ENCODE data around the gene RIPK3. TPM values are rescaled to one million over a fixed set of nuclear protein-coding genes. Genes with fewer than 3 reads are reported as not detected.

Gene RIPK3
- total and polyA plus RNA-seq, 2 of the 8 experiments (the other 6 are each of a cell fraction or from before 2014, with no cell fraction given), result 0.24 to 0.39 TPM

DNA sequence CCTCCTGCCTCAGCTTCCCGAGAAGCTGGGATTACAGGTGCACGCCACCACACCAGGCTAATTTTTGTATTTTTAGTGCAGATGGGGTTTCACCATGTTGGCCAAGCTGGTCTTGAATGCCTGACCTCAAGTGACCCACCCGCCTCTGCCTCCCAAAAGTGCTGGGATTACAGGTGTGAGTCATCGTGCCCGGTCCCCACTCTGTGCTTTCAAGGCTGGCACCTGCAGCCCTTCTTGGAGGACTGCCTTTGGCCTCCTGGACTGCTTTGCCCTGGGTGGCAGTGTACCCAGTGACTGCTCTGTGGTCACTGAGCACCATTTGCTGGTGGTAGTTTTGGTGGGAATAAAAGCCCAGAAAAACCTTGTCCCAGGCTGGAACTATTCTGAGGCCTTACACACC is 52.8 kb downstream of the RIPK3 start (continued):
- TF ChIP-seq, protein P1, sequence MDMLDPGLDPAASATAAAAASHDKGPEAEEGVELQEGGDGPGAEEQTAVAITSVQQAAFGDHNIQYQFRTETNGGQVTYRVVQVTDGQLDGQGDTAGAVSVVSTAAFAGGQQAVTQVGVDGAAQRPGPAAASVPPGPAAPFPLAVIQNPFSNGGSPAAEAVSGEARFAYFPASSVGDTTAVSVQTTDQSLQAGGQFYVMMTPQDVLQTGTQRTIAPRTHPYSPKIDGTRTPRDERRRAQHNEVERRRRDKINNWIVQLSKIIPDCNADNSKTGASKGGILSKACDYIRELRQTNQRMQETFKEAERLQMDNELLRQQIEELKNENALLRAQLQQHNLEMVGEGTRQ (IDR thresholded peaks at IDR 0.05; ENCODE audit: low read length), result no peak
- TF ChIP-seq CEBPB (IDR thresholded peaks at IDR 0.05; ENCODE audit: low read depth, low read length) (no peak), POU5F1 (IDR thresholded peaks at IDR 0.05; ENCODE audit: low read depth, low read length) (no peak), FOSL1 (IDR thresholded peaks at IDR 0.05; ENCODE audit: insufficient read depth, low read depth, low read length) (no peak), RXRA (IDR thresholded peaks at IDR 0.05; ENCODE audit: insufficient read depth, low read depth, low read length) (no peak), EGR1 (IDR thresholded peaks at IDR 0.05; ENCODE audit: borderline replicate concordance, low read depth, low read length) (no peak), SIN3A (conservative IDR thresholded peaks at IDR 0.05 in 1 of 2, IDR thresholded peaks at IDR 0.05 in 1 of 2; ENCODE audit: low read depth in 1 of 2, low read length in 2 of 2) (no peak), SIRT6 (IDR thresholded peaks at IDR 0.05; ENCODE audit: low read length) (no peak), TBP (IDR thresholded peaks at IDR 0.05; ENCODE audit: low read depth, low read length) (no peak)
- TF ChIP-seq, protein P2, sequence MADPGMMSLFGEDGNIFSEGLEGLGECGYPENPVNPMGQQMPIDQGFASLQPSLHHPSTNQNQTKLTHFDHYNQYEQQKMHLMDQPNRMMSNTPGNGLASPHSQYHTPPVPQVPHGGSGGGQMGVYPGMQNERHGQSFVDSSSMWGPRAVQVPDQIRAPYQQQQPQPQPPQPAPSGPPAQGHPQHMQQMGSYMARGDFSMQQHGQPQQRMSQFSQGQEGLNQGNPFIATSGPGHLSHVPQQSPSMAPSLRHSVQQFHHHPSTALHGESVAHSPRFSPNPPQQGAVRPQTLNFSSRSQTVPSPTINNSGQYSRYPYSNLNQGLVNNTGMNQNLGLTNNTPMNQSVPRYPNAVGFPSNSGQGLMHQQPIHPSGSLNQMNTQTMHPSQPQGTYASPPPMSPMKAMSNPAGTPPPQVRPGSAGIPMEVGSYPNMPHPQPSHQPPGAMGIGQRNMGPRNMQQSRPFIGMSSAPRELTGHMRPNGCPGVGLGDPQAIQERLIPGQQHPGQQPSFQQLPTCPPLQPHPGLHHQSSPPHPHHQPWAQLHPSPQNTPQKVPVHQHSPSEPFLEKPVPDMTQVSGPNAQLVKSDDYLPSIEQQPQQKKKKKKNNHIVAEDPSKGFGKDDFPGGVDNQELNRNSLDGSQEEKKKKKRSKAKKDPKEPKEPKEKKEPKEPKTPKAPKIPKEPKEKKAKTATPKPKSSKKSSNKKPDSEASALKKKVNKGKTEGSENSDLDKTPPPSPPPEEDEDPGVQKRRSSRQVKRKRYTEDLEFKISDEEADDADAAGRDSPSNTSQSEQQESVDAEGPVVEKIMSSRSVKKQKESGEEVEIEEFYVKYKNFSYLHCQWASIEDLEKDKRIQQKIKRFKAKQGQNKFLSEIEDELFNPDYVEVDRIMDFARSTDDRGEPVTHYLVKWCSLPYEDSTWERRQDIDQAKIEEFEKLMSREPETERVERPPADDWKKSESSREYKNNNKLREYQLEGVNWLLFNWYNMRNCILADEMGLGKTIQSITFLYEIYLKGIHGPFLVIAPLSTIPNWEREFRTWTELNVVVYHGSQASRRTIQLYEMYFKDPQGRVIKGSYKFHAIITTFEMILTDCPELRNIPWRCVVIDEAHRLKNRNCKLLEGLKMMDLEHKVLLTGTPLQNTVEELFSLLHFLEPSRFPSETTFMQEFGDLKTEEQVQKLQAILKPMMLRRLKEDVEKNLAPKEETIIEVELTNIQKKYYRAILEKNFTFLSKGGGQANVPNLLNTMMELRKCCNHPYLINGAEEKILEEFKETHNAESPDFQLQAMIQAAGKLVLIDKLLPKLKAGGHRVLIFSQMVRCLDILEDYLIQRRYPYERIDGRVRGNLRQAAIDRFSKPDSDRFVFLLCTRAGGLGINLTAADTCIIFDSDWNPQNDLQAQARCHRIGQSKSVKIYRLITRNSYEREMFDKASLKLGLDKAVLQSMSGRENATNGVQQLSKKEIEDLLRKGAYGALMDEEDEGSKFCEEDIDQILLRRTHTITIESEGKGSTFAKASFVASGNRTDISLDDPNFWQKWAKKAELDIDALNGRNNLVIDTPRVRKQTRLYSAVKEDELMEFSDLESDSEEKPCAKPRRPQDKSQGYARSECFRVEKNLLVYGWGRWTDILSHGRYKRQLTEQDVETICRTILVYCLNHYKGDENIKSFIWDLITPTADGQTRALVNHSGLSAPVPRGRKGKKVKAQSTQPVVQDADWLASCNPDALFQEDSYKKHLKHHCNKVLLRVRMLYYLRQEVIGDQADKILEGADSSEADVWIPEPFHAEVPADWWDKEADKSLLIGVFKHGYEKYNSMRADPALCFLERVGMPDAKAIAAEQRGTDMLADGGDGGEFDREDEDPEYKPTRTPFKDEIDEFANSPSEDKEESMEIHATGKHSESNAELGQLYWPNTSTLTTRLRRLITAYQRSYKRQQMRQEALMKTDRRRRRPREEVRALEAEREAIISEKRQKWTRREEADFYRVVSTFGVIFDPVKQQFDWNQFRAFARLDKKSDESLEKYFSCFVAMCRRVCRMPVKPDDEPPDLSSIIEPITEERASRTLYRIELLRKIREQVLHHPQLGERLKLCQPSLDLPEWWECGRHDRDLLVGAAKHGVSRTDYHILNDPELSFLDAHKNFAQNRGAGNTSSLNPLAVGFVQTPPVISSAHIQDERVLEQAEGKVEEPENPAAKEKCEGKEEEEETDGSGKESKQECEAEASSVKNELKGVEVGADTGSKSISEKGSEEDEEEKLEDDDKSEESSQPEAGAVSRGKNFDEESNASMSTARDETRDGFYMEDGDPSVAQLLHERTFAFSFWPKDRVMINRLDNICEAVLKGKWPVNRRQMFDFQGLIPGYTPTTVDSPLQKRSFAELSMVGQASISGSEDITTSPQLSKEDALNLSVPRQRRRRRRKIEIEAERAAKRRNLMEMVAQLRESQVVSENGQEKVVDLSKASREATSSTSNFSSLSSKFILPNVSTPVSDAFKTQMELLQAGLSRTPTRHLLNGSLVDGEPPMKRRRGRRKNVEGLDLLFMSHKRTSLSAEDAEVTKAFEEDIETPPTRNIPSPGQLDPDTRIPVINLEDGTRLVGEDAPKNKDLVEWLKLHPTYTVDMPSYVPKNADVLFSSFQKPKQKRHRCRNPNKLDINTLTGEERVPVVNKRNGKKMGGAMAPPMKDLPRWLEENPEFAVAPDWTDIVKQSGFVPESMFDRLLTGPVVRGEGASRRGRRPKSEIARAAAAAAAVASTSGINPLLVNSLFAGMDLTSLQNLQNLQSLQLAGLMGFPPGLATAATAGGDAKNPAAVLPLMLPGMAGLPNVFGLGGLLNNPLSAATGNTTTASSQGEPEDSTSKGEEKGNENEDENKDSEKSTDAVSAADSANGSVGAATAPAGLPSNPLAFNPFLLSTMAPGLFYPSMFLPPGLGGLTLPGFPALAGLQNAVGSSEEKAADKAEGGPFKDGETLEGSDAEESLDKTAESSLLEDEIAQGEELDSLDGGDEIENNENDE (IDR thresholded peaks at IDR 0.05; ENCODE audit: insufficient replicate concordance, low read length), result no peak
